ENCODE data around the gene MYF6.
"Not testable (repeated sequence)": the region's sequence is repeated elsewhere in the genome, so short reads cannot be mapped to it uniquely, and the experiment has no call there.

MYF6 gene

GRCh38 chr12:80707126-80707829 lies at the start of gene MYF6:
TSS of gene MYF6 (plus strand) at chr12:80707634. CDS start at chr12:80707720, 86 bp downstream.
- DNase-seq (ENCODE audit: extremely low spot score, insufficient read length, low read depth): no peak

DNA sequence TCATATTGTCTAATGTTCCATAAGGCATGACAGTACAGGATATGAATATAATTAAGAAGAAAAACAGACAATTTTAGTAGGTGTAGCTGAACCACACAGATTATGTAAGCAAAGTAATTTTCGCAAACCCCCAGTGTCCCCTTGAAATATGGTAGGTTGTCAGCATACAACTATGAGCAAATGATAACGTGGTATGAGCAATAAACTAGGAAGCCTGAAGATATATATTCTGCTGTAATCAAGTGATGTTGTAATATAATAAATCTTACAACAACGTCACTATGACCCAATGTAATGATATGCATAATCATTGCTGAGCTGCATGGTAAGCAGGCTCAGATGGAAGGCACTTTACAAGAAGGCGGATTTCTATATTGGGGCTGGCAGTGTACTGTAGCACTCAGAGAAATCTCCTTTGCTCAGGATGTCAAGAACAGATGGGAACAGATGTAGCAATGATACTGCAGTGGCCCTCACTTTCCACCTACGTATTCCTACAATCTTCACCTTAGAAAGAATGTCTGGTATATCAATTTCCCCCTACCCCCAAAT lies 47.8 kb upstream of the MYF6 start:
- FAIRE-seq (no peak), DNase-seq (ENCODE audit: extremely low spot score, insufficient read length, low read depth) (no peak)

More at GRCh38 chr12:80707126-80707829, at the start of gene MYF6:
- no peak for FAIRE-seq

DNA sequence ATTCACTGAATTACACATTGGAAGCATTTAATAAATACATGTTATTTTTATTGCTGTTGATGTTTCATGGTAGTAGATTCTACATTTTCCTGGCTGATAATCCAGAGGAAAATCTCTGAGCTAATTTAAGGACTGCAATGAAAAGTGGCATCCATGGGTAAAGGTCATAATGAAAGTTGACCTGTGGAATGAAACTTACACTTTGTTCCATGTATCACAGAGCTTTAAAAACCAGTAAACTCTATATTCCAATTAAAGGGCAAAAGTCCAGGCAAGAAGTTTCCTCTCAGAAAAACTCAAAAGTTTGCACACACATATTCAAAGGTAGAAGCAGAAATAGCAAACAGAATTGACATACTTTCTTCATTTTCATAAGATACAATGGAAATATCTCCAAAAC lies 44.8 kb upstream of the MYF6 start:
- FAIRE-seq: no peak

DNA sequence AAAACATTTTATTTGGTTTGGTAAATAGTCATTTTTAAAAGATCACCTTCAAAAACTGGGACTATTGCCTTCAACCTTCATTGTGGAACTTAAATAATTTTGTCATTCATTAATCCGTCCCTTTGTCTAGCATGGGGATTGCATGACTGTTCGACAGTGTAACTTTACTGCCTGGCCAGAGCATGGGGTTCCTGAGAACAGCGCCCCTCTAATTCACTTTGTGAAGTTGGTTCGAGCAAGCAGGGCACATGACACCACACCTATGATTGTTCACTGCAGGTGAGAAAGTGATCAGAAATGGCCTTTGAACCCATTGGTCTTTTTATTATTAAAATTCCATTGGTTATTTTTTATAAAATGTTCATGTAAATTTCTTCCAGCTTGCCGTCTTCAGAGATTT lies 37.2 kb upstream of the MYF6 start:
- FAIRE-seq (no peak), DNase-seq (ENCODE audit: extremely low spot score, insufficient read length, low read depth) (no peak)

More for the DNA sequence above, 44.8 kb upstream of the MYF6 start:
- no peak for DNase-seq (ENCODE audit: extremely low spot score, insufficient read length, low read depth)

- not testable (repeated sequence) for FAIRE-seq; DNase-seq (ENCODE audit: extremely low spot score, insufficient read length, low read depth)
Observed at GRCh38 chr12:80676042-80676636, 31.3 kb upstream of the MYF6 start.

- DNase-seq (ENCODE audit: extremely low spot score, insufficient read length, low read depth) (no peak), FAIRE-seq (no peak)
Observed at GRCh38 chr12:80676856-80677255, 30.6 kb upstream of the MYF6 start.

GRCh38 chr12:80677994-80678393 lies 29.4 kb upstream of the MYF6 start:
- no peak for DNase-seq (ENCODE audit: extremely low spot score, insufficient read length, low read depth)
- no peak for FAIRE-seq

DNA sequence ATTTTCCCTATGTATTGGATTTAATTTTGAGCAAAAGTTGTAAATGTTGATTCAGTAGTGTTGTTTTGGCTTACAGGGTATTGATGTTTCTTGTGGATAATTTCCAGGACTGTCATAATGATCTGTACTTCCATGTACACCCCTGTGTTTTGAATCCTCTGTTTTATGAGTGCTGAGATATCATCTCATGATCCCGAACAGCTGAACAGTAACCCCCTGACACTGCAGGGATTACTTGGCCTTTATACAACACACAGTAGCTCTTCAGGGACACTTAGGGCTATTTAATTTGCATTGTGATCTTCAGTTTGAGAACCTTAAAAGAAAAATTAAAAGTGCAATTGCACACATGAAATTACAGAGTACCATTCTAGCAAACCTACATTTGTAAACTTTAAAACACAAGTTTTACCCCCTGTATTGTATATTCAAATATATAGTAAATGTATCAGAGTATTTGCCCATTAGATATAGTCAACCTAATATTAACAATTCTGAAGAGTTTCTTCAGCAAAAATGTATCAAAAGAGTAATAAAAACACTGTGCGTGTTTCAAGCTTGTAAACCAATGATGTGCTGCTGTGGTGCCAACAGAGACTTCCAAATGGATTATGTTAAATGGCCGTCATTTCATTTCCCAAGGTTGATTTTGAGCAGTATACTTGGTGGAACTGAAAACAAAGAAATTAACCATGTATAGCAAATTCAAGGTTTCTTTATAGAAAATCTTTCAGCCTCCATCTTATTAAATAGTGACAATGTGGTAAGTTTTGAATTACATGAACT lies 27.9 kb upstream of the MYF6 start:
- DNase-seq (ENCODE audit: extremely low spot score, insufficient read length, low read depth) (no peak), FAIRE-seq (no peak)

DNA sequence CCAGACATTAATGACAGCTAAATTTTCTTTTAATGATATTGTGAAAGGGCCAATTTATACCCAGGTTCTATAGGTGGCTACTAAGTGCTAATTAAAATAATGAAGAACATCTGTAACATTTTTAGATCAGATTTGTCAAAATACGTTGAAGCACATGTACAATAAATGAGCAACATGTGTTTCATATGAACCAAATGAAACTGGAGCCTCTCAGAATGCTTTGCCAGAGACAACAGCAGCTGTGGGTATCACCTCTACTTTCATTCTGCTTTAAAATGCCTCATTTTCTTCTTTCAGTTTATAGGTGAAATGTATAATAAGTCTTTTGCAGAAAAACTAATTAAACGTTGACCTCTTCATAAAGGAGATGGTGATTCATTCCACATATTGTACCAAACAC lies 26.1 kb upstream of the MYF6 start:
- DNase-seq (ENCODE audit: extremely low spot score, insufficient read length, low read depth) (no peak), FAIRE-seq (no peak)

GRCh38 chr12:80681786-80682185 lies 25.6 kb upstream of the MYF6 start:
- DNase-seq (ENCODE audit: extremely low spot score, insufficient read length, low read depth) (no peak), FAIRE-seq (no peak)

DNA sequence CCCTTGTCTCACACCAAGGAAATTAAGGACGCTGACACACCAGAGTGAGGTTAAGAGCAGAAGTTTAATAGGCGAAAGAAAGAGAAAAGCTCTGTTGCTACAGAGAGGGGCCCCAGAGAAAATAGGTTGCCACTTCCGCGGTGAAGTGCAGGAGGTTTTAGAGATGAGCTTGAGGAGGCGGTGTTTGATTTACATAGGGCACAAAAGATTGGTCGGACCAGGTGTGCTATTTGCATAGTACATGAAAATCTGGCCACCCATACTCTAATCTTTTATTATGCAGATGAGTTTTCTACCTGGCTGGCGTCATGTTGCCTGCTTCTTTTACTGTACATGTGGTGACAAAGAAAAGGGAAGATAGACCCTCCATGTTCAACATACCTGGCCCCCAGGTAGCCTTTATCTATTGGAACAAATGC lies 23.3 kb upstream of the MYF6 start:
- FAIRE-seq (no peak), DNase-seq (ENCODE audit: extremely low spot score, insufficient read length, low read depth) (no peak)

- no peak for FAIRE-seq
- no peak for DNase-seq (ENCODE audit: extremely low spot score, insufficient read length, low read depth)
Observed at GRCh38 chr12:80690090-80690489, 17.3 kb upstream of the MYF6 start.

DNA sequence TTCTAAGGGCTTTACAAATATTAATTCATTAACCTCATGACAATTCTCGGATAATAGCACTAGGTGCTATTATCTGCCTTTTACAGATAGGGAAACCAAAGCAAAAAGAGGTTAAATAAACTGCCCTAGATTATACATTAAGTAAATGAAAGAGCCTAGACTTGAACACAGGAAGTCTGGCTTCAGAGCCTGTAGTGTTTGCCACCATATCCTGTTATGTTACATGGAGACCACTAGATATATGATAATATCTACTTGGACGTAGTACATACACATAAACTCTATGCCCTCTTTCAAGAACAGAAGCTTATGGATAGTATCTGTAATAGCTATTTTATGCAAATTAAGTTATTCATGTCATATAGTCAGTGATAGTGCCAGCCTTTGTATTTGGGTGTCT lies 16.9 kb upstream of the MYF6 start:
- FAIRE-seq (no peak), DNase-seq (ENCODE audit: extremely low spot score, insufficient read length, low read depth) (no peak)

- FAIRE-seq: no peak
Observed at GRCh38 chr12:80692114-80692513, 15.3 kb upstream of the MYF6 start.

DNA sequence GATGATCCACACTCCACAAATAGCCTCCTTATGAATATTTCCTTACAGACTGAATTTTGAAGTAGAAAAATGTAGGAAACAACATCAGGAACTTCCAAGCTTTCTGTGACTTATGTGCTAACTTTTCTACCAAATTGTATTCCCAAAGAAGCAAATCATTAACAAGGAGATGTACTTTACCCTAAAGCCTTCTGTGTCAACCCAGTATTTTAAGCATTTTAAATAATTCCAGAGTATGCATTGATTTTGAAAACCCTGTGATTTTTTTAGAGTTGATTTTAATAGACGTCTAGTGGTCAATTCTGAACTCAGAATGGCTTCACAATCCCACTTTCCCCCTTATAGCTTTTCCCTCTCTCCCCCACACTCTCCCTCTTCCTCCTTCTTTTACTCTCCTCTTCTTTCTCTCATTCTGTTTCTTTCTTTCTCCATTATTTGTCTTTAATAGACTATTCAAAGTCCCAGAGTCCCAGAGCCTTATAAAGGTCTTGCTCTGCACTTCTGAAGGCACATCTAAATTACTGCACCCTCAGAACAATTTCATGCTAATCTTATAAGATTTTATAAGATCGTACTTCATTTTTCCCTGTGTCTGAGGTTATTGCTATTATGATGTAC lies 10.1 kb upstream of the MYF6 start:
- DNase-seq (ENCODE audit: extremely low spot score, insufficient read length, low read depth) (no peak), FAIRE-seq (no peak)

More at GRCh38 chr12:80692114-80692513, 15.3 kb upstream of the MYF6 start:
- no peak for DNase-seq (ENCODE audit: extremely low spot score, insufficient read length, low read depth)

- DNase-seq (ENCODE audit: extremely low spot score, insufficient read length, low read depth) (no peak), FAIRE-seq (no peak)
Observed at GRCh38 chr12:80698256-80698655, 9.2 kb upstream of the MYF6 start.

- DNase-seq (ENCODE audit: extremely low spot score, insufficient read length, low read depth): no peak
- FAIRE-seq: no peak
Observed at GRCh38 chr12:80698847-80699542, 8.4 kb upstream of the MYF6 start.

DNA sequence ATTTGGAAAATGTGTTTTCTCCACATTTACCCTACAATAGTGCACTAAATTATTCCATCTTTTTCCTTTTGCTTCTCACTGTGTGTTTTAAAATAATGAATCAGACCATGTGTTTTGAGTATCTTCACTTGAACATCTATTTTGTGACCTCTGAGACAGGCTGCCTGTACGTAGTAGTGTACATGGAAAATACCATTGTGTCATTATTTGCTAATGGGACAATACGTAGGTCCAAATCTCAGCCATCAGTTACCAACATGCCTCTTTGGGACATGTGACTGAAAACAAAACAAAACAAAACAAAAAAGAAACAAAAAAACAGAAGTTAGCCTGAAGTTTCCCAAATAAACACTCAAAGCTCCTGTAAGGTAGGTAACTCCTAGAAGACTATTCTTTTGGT lies 7.1 kb upstream of the MYF6 start:
- DNase-seq (ENCODE audit: extremely low spot score, insufficient read length, low read depth) (no peak), FAIRE-seq (no peak)

GRCh38 chr12:80701388-80701787 lies 6.0 kb upstream of the MYF6 start:
- FAIRE-seq (no peak), DNase-seq (ENCODE audit: extremely low spot score, insufficient read length, low read depth) (no peak)
